Measurements from ENCODE around the gene RPS6KB2.

DNA sequence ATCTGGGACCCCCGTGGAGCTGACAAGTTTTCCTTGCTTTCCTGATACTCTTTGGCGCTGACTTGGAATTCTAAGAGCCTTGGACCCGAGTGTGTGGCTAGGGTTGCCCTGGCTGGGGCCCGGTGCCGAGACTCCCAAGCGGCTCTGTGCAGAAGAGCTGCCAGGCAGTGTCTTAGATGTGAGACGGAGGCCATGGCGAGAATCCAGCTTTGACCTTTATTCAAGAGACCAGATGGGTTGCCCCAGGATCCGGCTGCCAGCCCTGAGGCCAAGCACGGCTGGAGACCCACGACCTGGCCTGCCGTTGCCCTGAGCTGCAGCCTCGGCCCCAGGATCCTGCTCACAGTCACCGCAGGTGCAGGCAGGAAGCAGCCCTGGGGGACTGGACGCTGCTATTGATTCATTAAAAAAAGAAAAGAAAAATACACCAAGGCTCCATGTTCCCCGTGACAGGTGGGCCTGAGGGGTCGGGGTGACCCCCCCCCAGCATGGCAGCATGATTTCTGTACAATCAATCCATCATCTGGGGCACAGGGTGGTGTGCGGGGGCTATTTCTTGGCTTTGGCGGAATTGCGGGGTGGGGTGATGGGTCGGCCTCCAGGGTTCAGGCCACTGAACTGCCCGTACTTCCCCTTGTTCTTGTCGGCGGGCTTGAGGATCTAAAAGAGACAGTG, 30.2 kb upstream of the RPS6KB2 start:
- no peak for TF ChIP-seq POLR2A (IDR thresholded peaks at IDR 0.05)
- TF ChIP-seq, protein P1, sequence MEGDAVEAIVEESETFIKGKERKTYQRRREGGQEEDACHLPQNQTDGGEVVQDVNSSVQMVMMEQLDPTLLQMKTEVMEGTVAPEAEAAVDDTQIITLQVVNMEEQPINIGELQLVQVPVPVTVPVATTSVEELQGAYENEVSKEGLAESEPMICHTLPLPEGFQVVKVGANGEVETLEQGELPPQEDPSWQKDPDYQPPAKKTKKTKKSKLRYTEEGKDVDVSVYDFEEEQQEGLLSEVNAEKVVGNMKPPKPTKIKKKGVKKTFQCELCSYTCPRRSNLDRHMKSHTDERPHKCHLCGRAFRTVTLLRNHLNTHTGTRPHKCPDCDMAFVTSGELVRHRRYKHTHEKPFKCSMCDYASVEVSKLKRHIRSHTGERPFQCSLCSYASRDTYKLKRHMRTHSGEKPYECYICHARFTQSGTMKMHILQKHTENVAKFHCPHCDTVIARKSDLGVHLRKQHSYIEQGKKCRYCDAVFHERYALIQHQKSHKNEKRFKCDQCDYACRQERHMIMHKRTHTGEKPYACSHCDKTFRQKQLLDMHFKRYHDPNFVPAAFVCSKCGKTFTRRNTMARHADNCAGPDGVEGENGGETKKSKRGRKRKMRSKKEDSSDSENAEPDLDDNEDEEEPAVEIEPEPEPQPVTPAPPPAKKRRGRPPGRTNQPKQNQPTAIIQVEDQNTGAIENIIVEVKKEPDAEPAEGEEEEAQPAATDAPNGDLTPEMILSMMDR (IDR thresholded peaks at IDR 0.05): no peak
